Upper lobe of left lung (tissue), 6 donors: Measurements from ENCODE around the gene ADM. TPM values are rescaled to one million over a fixed set of nuclear protein-coding genes. Genes with fewer than 3 reads are reported as not detected.

Experiments used
- ATAC-seq, 2 donors: fragments of 200-7000 bp; cut with Tn5 transposase; one replicate each; pipeline ENCODE4 v1.9.1; 2022; ENCODE audit warnings: mild to moderate bottlenecking in 2 of 2, moderate library complexity in 2 of 2; ENCODE audit not compliant: low FRiP score in 2 of 2
- DNase-seq, 2 donors: peaks; one replicate each; pipeline ENCODE4 v3.0.0-alpha.2; 2019 to 2020
- H3K27ac ChIP-seq, 4 donors: fragments of 200-600 bp; sonication (generic); one replicate each; pipeline ENCODE4 v1.5.1; 2016 to 2019
- H3K27me3 ChIP-seq, 4 donors: fragments of 200-600 bp; sonication (generic); one replicate each; pipeline ENCODE4 v1.5.1; 2017 to 2019
- H3K36me3 ChIP-seq, 4 donors: fragments of 200-600 bp; sonication (generic); one replicate each; pipeline ENCODE4 v1.5.1; 2016 to 2019
- H3K4me1 ChIP-seq, 4 donors: fragments of 200-600 bp; sonication (generic); one replicate each; pipeline ENCODE4 v1.5.1; 2018 to 2019
- H3K4me3 ChIP-seq, 4 donors: fragments of 200-600 bp; sonication (generic); one replicate each; pipeline ENCODE4 v1.5.1; 2017 to 2019; ENCODE audit warnings: mild to moderate bottlenecking in 2 of 4, moderate library complexity in 1 of 4
- H3K9me3 ChIP-seq, 4 donors: fragments of 200-600 bp; sonication (generic); one replicate each; pipeline ENCODE4 v1.5.1; 2018 to 2019
- EP300 ChIP-seq, 4 donors: sonication (generic); formaldehyde crosslinking; IDR thresholded peaks; one replicate each; pipeline ENCODE4 v1.5.1; 2017; ENCODE audit warnings: antibody characterized with exemption in 4 of 4, control low read depth in 2 of 4
- POLR2A ChIP-seq, 4 donors: fragments of 450-650 bp; IDR thresholded peaks; one replicate each; pipeline ENCODE4 v1.5.1; 2016 to 2017; ENCODE audit warnings: antibody characterized with exemption in 4 of 4, mild to moderate bottlenecking in 2 of 4
- POLR2AphosphoS5 ChIP-seq, 2 donors: sonication (generic); formaldehyde crosslinking; IDR thresholded peaks; one replicate each; pipeline ENCODE4 v1.5.1; 2017; ENCODE audit warnings: antibody characterized with exemption in 2 of 2
- WGBS, 2 donors: methylation state at CpG; one replicate each; pipeline ENCODE4 v1.1.5; 2017 to 2018; 5-methylcytosine and 5-hydroxymethylcytosine counted together
- total RNA-seq, 6 donors: library from RNA; depleted of rRNA in 4 of 6; stranded (reverse); fragments of >200 nt in 4 of 6; gene quantifications; one replicate each; pipeline versions ENCODE4 v1.1.0 to v1.2.1, GENCODE V29; 2016 to 2021
- TF ChIP-seq, protein P1 (sequence below), 6 experiments: fragments of 450-650 bp in 4 of 6; fragments of 200-600 bp in 2 of 6; sonication (generic) in 2 of 6; IDR thresholded peaks; one replicate each; pipeline ENCODE4 v1.5.1; 2016 to 2019; ENCODE audit warnings: antibody characterized with exemption in 6 of 6
- donor health status: DM: no; HTN: no; CAD: no; lungs with moderate emphysema.
- donor health status: DM: no; HTN: yes; CAD: no; lungs with severe emphysema.

Gene ADM
- total RNA-seq, 6 donors from 2014 or later: 20.4 to 54.3 (median 46.9) TPM

DNA sequence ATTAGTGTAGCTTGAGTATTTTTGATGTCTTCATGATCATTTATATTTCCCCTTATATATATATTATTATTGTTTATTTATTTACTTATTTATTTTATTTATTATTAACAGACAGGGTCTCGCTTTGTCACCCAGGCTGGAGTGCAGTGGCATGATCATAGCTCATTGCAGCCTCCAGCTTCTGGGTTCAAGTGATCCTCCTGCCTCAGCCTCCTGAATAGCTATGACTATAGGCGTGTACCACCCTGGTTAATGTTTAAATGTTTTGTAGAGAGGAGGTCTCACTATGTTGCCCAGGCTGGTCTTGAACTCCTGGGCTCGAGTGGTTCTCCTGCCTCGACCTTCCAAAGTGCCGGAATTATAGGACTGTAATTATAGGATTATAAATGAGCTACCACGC is 10.2 kb downstream of the ADM start:
- Histone ChIP-seq H3K36me3 (no peaks in the 10 kb centered on the region), H3K27me3 (no peaks in the 10 kb centered on the region), H3K27ac (no peak overlapping the region), H3K9me3 (no peaks in the 10 kb centered on the region), H3K4me1 (peaks cover 0 to 4% (median under 1%) of the 10 kb centered on the region in 4 donors), H3K4me3 (no peak overlapping the region)
- TF ChIP-seq, protein P1, sequence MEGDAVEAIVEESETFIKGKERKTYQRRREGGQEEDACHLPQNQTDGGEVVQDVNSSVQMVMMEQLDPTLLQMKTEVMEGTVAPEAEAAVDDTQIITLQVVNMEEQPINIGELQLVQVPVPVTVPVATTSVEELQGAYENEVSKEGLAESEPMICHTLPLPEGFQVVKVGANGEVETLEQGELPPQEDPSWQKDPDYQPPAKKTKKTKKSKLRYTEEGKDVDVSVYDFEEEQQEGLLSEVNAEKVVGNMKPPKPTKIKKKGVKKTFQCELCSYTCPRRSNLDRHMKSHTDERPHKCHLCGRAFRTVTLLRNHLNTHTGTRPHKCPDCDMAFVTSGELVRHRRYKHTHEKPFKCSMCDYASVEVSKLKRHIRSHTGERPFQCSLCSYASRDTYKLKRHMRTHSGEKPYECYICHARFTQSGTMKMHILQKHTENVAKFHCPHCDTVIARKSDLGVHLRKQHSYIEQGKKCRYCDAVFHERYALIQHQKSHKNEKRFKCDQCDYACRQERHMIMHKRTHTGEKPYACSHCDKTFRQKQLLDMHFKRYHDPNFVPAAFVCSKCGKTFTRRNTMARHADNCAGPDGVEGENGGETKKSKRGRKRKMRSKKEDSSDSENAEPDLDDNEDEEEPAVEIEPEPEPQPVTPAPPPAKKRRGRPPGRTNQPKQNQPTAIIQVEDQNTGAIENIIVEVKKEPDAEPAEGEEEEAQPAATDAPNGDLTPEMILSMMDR (IDR thresholded peaks at IDR 0.05): no peak
- no peak for TF ChIP-seq POLR2AphosphoS5 (IDR thresholded peaks at IDR 0.05)
- TF ChIP-seq POLR2A (IDR thresholded peaks at IDR 0.05): no peak
- TF ChIP-seq EP300 (IDR thresholded peaks at IDR 0.05): no peak
- 92 to 94% methylated on average over 6 of the region's 6 CpGs for WGBS, 2 donors
- no peak for ATAC-seq
- DNase-seq: no peak

DNA sequence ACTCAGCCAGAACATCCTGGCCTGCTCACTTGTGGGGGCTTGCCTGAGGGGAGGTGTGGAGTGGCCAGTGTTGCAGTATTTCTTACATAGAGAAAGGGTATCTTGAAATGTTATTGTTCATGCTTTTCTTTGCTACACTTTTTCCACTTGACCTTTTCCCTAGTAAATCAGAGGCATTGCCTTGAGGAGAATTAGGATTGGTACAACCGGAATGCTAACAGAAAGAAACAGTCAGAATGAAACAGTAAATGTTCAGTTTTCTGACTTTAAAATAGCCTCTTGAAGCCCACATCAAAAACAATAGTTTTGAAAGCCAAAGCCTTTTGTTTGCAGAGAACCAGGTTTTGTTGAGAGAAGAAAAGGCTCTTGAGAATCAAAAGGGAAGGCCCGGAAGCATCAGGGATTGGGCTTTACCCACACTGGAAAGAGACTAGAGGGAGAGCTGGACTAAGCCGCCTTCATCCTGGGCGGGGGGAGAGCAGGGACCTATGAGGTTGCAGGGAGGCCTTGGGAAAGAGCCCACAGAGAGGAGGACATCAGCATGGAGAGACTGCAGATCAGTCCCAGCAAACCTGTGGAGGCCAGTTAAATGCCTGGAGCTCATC is 12.4 kb downstream of the ADM start:
- TF ChIP-seq, protein P1 (IDR thresholded peaks at IDR 0.05): no peak
- no peak for TF ChIP-seq POLR2AphosphoS5 (IDR thresholded peaks at IDR 0.05)
- Histone ChIP-seq H3K27me3 (no peaks in the 10 kb centered on the region), H3K4me3 (no peak overlapping the region), H3K36me3 (no peaks in the 10 kb centered on the region), H3K27ac (no peak overlapping the region), H3K4me1 (no peaks in the 10 kb centered on the region), H3K9me3 (no peaks in the 10 kb centered on the region)
- no peak for DNase-seq
- ATAC-seq: no peak
- 93 to 94% methylated on average over 4 of the region's 4 CpGs for WGBS, 2 donors

DNA sequence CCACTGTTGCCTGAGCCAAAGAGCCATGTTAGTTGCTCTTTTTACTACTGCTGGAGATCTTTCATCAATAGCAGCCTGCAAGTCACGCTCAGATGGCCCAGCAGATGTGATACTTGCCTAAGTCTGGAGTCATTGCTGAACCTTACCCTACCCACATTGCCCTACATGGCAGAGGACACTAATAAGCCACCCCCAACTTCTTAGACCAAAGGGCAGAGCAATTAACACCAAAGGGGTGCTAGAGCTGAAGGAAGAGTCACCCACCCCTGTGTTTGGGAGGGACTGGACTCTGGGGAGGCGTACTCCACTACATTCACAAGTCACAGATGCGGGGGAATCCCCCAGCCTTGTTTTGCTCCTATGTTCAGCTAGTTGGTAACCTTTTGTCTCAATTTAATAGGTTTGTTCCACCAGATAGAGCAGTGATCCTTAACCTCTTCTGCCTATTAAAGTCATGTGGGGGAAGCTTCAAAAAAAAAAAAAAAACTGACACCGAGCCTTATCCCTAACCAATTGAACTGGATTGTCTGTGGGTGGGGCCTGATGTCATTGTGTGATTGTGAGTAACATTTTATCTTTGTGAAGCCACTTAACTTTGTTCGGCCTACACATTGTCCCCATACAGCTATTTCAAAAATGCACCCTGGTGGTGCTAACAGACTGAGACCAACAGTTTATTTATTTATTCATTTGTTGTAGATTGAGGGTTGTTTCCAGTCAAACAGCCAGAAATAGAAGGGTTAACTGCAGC is 13.1 kb downstream of the ADM start:
- no peak for TF ChIP-seq POLR2A (IDR thresholded peaks at IDR 0.05)
- no peak for TF ChIP-seq EP300 (IDR thresholded peaks at IDR 0.05)
- TF ChIP-seq, protein P1 (IDR thresholded peaks at IDR 0.05): no peak
- TF ChIP-seq POLR2AphosphoS5 (IDR thresholded peaks at IDR 0.05): no peak
- ATAC-seq: no peak
- no peak overlapping the region for H3K27ac ChIP-seq
- peaks cover 0 to 6% (median 5%) of the 10 kb centered on the region in 4 donors for H3K4me1 ChIP-seq
- H3K9me3 ChIP-seq: no peaks in the 10 kb centered on the region
- no peak for DNase-seq
- H3K27me3 ChIP-seq: no peaks in the 10 kb centered on the region
- 93% methylated on average over 5 of the region's 5 CpGs for WGBS, 2 donors
- no peaks in the 10 kb centered on the region for H3K36me3 ChIP-seq
- H3K4me3 ChIP-seq: no peak overlapping the region

DNA sequence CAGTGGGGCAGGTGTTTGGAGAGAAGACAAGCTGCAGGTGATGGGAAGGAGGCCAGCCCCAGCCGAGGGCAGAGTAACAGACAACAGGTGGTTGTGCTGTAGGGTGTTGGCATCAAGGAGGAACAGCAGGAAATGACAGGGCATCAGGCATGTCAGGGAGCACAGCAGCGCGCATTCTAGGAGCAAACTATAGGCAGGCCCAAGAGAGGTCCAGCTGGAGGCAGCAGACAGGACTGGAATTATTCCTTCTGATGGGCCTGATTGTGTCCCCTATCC is 13.6 kb downstream of the ADM start:
- TF ChIP-seq EP300 (IDR thresholded peaks at IDR 0.05) (no peak), POLR2A (IDR thresholded peaks at IDR 0.05) (no peak), POLR2AphosphoS5 (IDR thresholded peaks at IDR 0.05) (no peak)
- TF ChIP-seq, protein P1 (IDR thresholded peaks at IDR 0.05): no peak
- no peaks in the 10 kb centered on the region for H3K9me3 ChIP-seq
- no peak overlapping the region for H3K27ac ChIP-seq
- WGBS, 2 donors: 77 to 86% methylated on average over 3 of the region's 3 CpGs
- no peaks in the 10 kb centered on the region for H3K27me3 ChIP-seq
- ATAC-seq: no peak
- H3K4me3 ChIP-seq: no peak overlapping the region
- H3K36me3 ChIP-seq: no peaks in the 10 kb centered on the region
- DNase-seq: no peak
- peaks cover 0 to 11% (median 6%) of the 10 kb centered on the region in 4 donors for H3K4me1 ChIP-seq
